ENCODE measurements around the gene FHDC1. TPM values are rescaled to one million over a fixed set of nuclear protein-coding genes. Genes with fewer than 3 reads are reported as not detected.

The FHDC1 gene
- total and polyA plus RNA-seq, 8 donors = 9.0 to 32.9 (median 10.4) TPM

- no peak for ATAC-seq
- no peak overlapping the region for H3K27ac ChIP-seq
- peaks cover 30 to 43% of the 10 kb centered on the region in 2 donors for H3K4me1 ChIP-seq
- no peak for DNase-seq
- no peak overlapping the region for H3K4me3 ChIP-seq
- H3K27me3 ChIP-seq = no peaks in the 10 kb centered on the region
- peaks cover 0 to 4% of the 10 kb centered on the region in 2 donors for H3K36me3 ChIP-seq
- H3K9me3 ChIP-seq = no peaks in the 10 kb centered on the region
- TF ChIP-seq CTCF (IDR thresholded peaks at IDR 0.05) = no peak
- intact Hi-C loops (cut with DNase I) = no loop called here
These were observed 24.0 kb downstream of the FHDC1 start for GRCh38 chr4:152960082-152960481.

DNA sequence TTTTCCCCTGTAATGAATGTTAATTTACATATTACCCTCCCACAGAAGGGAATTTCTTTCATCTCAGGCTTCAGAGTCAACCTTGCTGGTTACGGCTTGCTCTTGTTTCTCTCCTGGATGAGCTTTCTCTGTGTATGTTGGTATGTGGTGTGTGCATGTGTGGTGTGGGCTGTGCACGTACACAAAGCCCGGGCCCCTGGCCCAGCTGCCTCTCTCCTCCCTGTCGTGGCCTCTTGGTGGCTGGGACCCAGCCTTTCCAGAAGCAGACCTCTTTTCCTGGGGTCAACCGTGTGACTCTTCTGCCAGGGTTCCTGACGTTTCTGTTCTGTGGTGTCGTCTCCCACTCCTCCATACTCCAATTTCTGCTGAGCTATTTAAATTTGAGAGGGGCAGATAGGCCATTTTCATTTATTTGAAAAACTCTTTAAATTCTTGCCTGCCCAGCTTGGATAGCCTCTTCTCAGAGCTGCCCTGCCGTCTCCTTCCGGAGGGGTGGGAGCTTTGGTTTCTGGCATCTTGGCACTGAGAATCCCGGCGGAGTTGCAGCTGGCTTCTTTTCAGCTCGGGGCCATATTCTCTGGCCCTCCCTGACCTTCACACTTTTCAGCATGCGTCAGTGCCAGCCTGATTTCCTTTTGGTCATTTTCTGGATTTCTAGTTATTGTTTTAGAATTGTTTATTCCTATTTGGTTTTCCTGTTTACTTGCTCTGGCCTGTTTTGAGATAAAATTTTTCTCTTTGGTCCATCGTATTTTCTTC is 25.1 kb downstream of the FHDC1 start:
- peaks cover 28 to 39% of the 10 kb centered on the region in 2 donors for H3K4me1 ChIP-seq
- H3K36me3 ChIP-seq = peaks cover 0 to 4% of the 10 kb centered on the region in 2 donors
- peak overlapping the region; percentile 13 to 61 for H3K27ac ChIP-seq
- no peak for ATAC-seq
- H3K27me3 ChIP-seq = no peaks in the 10 kb centered on the region
- no peaks in the 10 kb centered on the region for H3K9me3 ChIP-seq
- no peak for TF ChIP-seq CTCF (IDR thresholded peaks at IDR 0.05)
- no peak for DNase-seq
- no peak overlapping the region for H3K4me3 ChIP-seq
- intact Hi-C loops (cut with DNase I) = no loop called here

DNA sequence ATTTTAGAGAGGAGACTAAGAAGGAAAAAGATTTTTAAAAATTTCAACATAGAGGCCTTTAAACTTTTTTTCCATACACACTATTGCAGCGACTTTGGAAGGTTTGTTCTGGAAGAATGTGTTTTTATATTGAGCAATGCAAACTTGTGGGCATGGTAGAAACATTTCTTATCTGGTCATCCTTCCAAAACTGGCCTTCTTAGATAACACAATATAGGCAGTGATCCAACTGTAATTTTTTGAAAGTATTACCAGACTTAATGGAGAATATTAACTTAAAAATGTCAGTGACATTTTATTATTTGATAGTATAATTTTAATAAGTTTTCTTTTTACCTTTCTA is 25.6 kb downstream of the FHDC1 start:
- H3K9me3 ChIP-seq = no peaks in the 10 kb centered on the region
- peaks cover 0 to 4% of the 10 kb centered on the region in 2 donors for H3K36me3 ChIP-seq
- peaks cover 23 to 34% of the 10 kb centered on the region in 2 donors for H3K4me1 ChIP-seq
- H3K4me3 ChIP-seq = no peak overlapping the region
- no peaks in the 10 kb centered on the region for H3K27me3 ChIP-seq
- ATAC-seq (no peak), DNase-seq (peak in 1 of 4 donors; percentile 33)
- no peak for TF ChIP-seq CTCF (IDR thresholded peaks at IDR 0.05)
- peak overlapping the region; percentile 13 to 61 for H3K27ac ChIP-seq
- intact Hi-C loops (cut with DNase I) = no loop called here

DNA sequence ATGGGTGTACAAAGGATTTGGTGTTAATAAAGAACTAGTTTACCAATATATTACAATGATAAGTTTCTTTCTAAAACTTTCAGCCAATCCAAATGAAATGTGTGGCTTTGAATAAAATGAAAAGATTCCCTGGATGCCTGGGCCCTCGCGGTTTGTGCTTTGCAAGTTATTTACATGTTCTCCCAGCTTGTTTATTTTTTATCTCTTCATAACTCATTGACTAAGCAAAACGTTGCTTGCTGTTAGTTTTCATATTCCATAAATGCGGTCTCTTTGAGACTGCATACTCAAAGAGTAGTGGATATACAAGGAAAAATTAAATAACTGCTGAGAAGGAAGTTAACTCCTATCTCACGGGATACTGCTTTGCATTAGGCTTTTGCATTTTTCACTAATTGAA is 26.0 kb downstream of the FHDC1 start:
- Histone ChIP-seq H3K27me3 (no peaks in the 10 kb centered on the region), H3K9me3 (no peaks in the 10 kb centered on the region), H3K27ac (no peak overlapping the region), H3K36me3 (peaks cover 0 to 7% of the 10 kb centered on the region in 2 donors), H3K4me3 (no peak overlapping the region), H3K4me1 (peaks cover 18 to 30% of the 10 kb centered on the region in 2 donors)
- peak in 1 of 4 donors; percentile 61 for DNase-seq
- TF ChIP-seq CTCF (IDR thresholded peaks at IDR 0.05) = no peak
- no peak for ATAC-seq
- intact Hi-C loops (cut with DNase I) = no loop called here

- no peak for TF ChIP-seq CTCF (IDR thresholded peaks at IDR 0.05)
- Histone ChIP-seq H3K27ac (no peak overlapping the region), H3K36me3 (peaks cover 0 to 7% of the 10 kb centered on the region in 2 donors), H3K9me3 (no peaks in the 10 kb centered on the region), H3K27me3 (no peaks in the 10 kb centered on the region), H3K4me3 (no peak overlapping the region), H3K4me1 (peaks cover 0 to 11% of the 10 kb centered on the region in 2 donors)
- intact Hi-C loops (cut with DNase I) = no loop called here
- ATAC-seq (no peak), DNase-seq (no peak)
These were observed 28.2 kb downstream of the FHDC1 start for GRCh38 chr4:152964335-152964734.

Measured in left lung (tissue), 10 donors.